ENCODE measurements around the gene KIAA1549. TPM values are rescaled to one million over a fixed set of nuclear protein-coding genes. Genes with fewer than 3 reads are reported as not detected.

The KIAA1549 gene
- total and polyA plus RNA-seq, 2 of the 4 experiments (the other 2 are of a cell fraction), result 1.3 to 3.3 TPM

DNA sequence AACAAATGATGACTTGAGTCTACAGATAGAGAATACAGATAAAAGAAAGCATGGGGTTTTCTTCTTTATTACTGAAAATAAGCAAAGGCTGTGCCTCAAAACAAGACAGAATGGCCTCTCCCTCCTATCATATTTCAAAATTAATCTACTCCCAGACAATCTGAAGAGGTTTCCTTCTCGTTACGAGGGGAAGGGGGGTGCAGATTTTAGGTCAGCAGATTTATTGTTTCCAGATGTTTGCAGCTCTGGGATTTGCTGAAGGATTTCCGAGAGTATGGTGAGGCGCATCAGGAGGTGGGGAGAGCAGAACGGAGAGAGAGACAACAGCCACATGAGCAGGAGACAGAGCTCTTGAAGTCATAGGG, 89.8 kb downstream of the KIAA1549 start:
- H3K18ac ChIP-seq (ENCODE audit: low read depth, low read length), result no peak overlapping the region

More for the DNA sequence above, 89.8 kb downstream of the KIAA1549 start:
- TF ChIP-seq BHLHE40 (IDR thresholded peaks at IDR 0.05; ENCODE audit: low read depth, low read length) (no peak), RCOR1 (IDR thresholded peaks at IDR 0.05; ENCODE audit: insufficient replicate concordance, low read length) (no peak), CEBPB (IDR thresholded peaks at IDR 0.05; ENCODE audit: low read depth, low read length) (no peak)
- no peak overlapping the region for H4K91ac ChIP-seq (ENCODE audit: insufficient read depth, low read depth, low read length)
- no peak overlapping the region for H2AFZ ChIP-seq (replicated peaks; ENCODE audit: low read length, poor library complexity)
- DNase-seq (no peak), ATAC-seq (ENCODE audit: low read depth) (no peak)
- no peaks in the 10 kb centered on the region for H3K9me3 ChIP-seq (ENCODE audit: control insufficient read depth, insufficient read depth, low read length)
- no peaks in the 10 kb centered on the region for H3K79me1 ChIP-seq (ENCODE audit: low read depth in 1 of 2, low read length in 2 of 2)
- no peak overlapping the region for H2AK9ac ChIP-seq (replicated peaks; ENCODE audit: low read depth, low read length, poor library complexity)
- H3K9ac ChIP-seq (ENCODE audit: low read depth, low read length), result no peak overlapping the region
- no peaks in the 10 kb centered on the region; the same call in 1 of the 2 replicates for H3K9me1 ChIP-seq (ENCODE audit: insufficient read depth, low read length)
- no peaks in the 10 kb centered on the region for H3K27me3 ChIP-seq (ENCODE audit: control insufficient read depth, insufficient read depth, low read length)
- peaks cover 6% of the 10 kb centered on the region; the same call in 1 of the 2 replicates for H3K4me1 ChIP-seq (ENCODE audit: control insufficient read depth, insufficient read depth, low read length)
- no peak overlapping the region for H2BK15ac ChIP-seq (ENCODE audit: low read depth, low read length)
- H3K4ac ChIP-seq (ENCODE audit: low read depth, low read length), result no peak overlapping the region
- no peak overlapping the region for H2BK120ac ChIP-seq (ENCODE audit: low read depth, low read length)
- no peak overlapping the region for H4K5ac ChIP-seq (ENCODE audit: low read depth, low read length)
- no CpG with 5 or more reads among the region's 5 CpGs for WGBS, 2 experiments (ENCODE audit: extremely low coverage in 2 of 2, insufficient read length in 1 of 2)
- no peak overlapping the region for H3K14ac ChIP-seq (replicated peaks; ENCODE audit: low read depth, low read length)
- BruUV-seq (replicated peaks), result no TSS peak
- dilution Hi-C loops (cut with HindIII; ENCODE audit: low sequenced_read_pairs, unreplicated experiment), result no loop called here
- H2BK20ac ChIP-seq (ENCODE audit: low read depth, low read length), result no peak overlapping the region
- no peak overlapping the region for H2BK5ac ChIP-seq (ENCODE audit: low read depth, low read length, poor library complexity, severe bottlenecking)
- ChIA-PET CTCF (no interaction called here), POLR2A (ENCODE audit: unreplicated experiment) (no interaction called here)
- H3K23ac ChIP-seq (ENCODE audit: low read depth, low read length), result 0 out of 2 replicates have a peak overlapping the region, but pooled peaks have one; percentile 54
- in situ Hi-C loops (cut with MboI; ENCODE audit: low sequenced_read_pairs), result no loop called here
- H4K20me1 ChIP-seq (ENCODE audit: insufficient read depth, low read length), result no peaks in the 10 kb centered on the region
- H3K56ac ChIP-seq (ENCODE audit: extremely low read depth, insufficient read depth, low read length), result no peak overlapping the region
- H4K8ac ChIP-seq (ENCODE audit: low read depth in 2 of 2, low read length in 2 of 2), result no peak overlapping the region
- H3K27ac ChIP-seq (ENCODE audit: insufficient read depth, low read length), result no peak overlapping the region
- no peak overlapping the region for H3K4me2 ChIP-seq (ENCODE audit: low read depth, low read length)
- H2AK5ac ChIP-seq (ENCODE audit: low read depth, low read length), result no peak overlapping the region
- no peak overlapping the region for H3K4me3 ChIP-seq (ENCODE audit: insufficient read depth, low read depth, low read length)
- intact Hi-C loops (cut with micrococcal nuclease), result no loop called here
- peaks cover 3% of the 10 kb centered on the region; the same call in 1 of the 2 replicates for H3K36me3 ChIP-seq (ENCODE audit: control insufficient read depth, insufficient read depth, low read length)
